ENCODE results near the gene VWA3B.

- no peak for TF ChIP-seq CTCF (IDR thresholded peaks at IDR 0.05; ENCODE audit: insufficient read depth, low read length, poor library complexity, severe bottlenecking)
- TF ChIP-seq EZH2phosphoT487 (conservative IDR thresholded peaks at IDR 0.05; ENCODE audit: low read length): no peak
These were observed 31.9 kb downstream of the VWA3B start for GRCh38 chr2:98118852-98119251.
